ENCODE data around the gene TAS2R30. TPM values are rescaled to one million over a fixed set of nuclear protein-coding genes. Genes with fewer than 3 reads are reported as not detected.

Gene TAS2R30
- polyA plus RNA-seq, 4 donors, result 0.03 to 0.12 TPM; not detected in 2

Other genes with a start within 250 kb of the TAS2R30 start
- gene TAS2R13, start 225.1 kb downstream of the TAS2R30 start, polyA plus RNA-seq, result under 1 TPM in 2 of 4 donors, not detected in 2; 0.03 to 0.06 TPM
- gene PRH2, start 205.4 kb downstream of the TAS2R30 start, polyA plus RNA-seq, result under 1 TPM in 1 of 4 donors, not detected in 3; 0.09 TPM
- 1 to 10 TPM in 2 of 4 donors, under 1 TPM in 2; 0.67 to 2.8 (median 0.97) TPM for gene TAS2R14, start 195.4 kb downstream of the TAS2R30 start, polyA plus RNA-seq
- under 1 TPM in 1 of 4 donors, not detected in 3; 0.07 TPM for gene TAS2R50, start 147.7 kb downstream of the TAS2R30 start, polyA plus RNA-seq
- 1 to 10 TPM in 1 of 4 donors, under 1 TPM in 1, not detected in 2; 0.15 to 1.8 TPM for gene TAS2R20, start 136.3 kb downstream of the TAS2R30 start, polyA plus RNA-seq
- under 1 TPM in 2 of 4 donors, not detected in 2; 0.09 to 0.49 TPM for gene TAS2R19, start 112.0 kb downstream of the TAS2R30 start, polyA plus RNA-seq
- under 1 TPM in 2 of 4 donors, not detected in 2; 0.16 to 0.53 TPM for gene TAS2R31, start 103.2 kb downstream of the TAS2R30 start, polyA plus RNA-seq
- under 1 TPM in 1 of 4 donors, not detected in 3; 0.24 TPM for gene TAS2R46, start 72.3 kb downstream of the TAS2R30 start, polyA plus RNA-seq
- gene TAS2R43, start 42.3 kb downstream of the TAS2R30 start, polyA plus RNA-seq, result under 1 TPM in 2 of 4 donors, not detected in 2; 0.07 to 0.35 TPM
- gene SMIM10L1, start 36.5 kb upstream of the TAS2R30 start, polyA plus RNA-seq, result 10 to 100 TPM in 2 of 4 donors, 1 to 10 TPM in 2; 6.9 to 13.8 (median 10.0) TPM
- gene TAS2R42, start 52.3 kb upstream of the TAS2R30 start, polyA plus RNA-seq, result under 1 TPM in 1 of 4 donors, not detected in 3; 0.04 TPM
- under 1 TPM in 1 of 4 donors, not detected in 3; 0.06 TPM for gene PRB3, start 135.1 kb upstream of the TAS2R30 start, polyA plus RNA-seq
- gene PRB4, start 175.8 kb upstream of the TAS2R30 start, polyA plus RNA-seq, result not detected